ENCODE measurements around the gene MRPL40. TPM values are rescaled to one million over a fixed set of nuclear protein-coding genes. Genes with fewer than 3 reads are reported as not detected.

The MRPL40 gene
- total and polyA plus RNA-seq, 2 of the 13 experiments (the other 11 are each of a cell fraction or from before 2014, with no cell fraction given), result 42.7 to 79.7 TPM

DNA sequence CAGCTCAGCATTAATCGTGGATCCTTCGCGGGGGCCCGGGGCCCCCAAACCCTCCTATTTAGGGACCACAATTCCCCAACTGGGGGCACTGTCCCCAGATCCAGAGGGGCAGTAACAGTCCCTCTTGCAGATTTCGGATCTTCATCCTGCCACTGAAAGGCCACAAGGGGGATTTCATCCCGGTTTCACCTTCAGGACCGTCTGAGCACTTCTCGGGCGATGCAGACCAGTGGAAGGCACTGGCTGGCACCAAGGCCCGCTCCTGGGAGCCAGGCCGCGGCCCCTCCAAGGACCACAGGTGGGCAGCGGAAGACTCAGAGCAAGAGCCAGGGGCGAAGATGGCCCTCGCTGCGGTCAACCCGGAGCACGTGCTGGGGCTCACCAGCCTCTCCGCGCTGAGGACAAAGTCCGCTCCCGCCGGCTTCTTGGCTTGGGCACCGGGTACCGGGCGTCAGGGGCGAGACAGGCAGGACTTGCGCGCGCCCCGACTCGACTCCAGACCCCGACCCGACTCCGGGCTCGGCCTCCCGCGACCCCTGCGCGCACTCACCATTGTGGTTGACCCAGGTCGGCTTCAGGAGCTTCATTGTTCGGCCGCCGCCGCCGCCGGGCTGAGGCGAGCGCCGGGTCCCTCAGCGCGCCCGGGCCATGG is 1.3 kb upstream of the MRPL40 start (continued):
- TF ChIP-seq SP1 (IDR thresholded peaks at IDR 0.05) (no peak), SP1 (CRISPR knock-in tag; IDR thresholded peaks at IDR 0.05) (no peak), MXI1 (IDR thresholded peaks at IDR 0.05; ENCODE audit: borderline replicate concordance, low read depth, low read length) (peak; percentile 70; the same call in 1 of the 3 replicates), AGO2 (optimal IDR thresholded peaks at IDR 0.05; ENCODE audit: low read depth, low read length) (no peak), TOPORS (CRISPR knock-in tag; IDR thresholded peaks at IDR 0.05) (no peak), ZNF296 (CRISPR knock-in tag; conservative IDR thresholded peaks at IDR 0.05) (0 out of 2 replicates have a peak, but pooled peaks have one; percentile 51), ZFP62 (CRISPR knock-in tag; IDR thresholded peaks at IDR 0.05) (no peak), ZNF879 (CRISPR knock-in tag; IDR thresholded peaks at IDR 0.05) (0 out of 2 replicates have a peak, but pooled peaks have one; percentile 24), ZNF468 (CRISPR knock-in tag; IDR thresholded peaks at IDR 0.05) (no peak), U2AF1 (optimal IDR thresholded peaks at IDR 0.05; ENCODE audit: low read depth, low read length) (no peak), RELA (CRISPR knock-in tag; IDR thresholded peaks at IDR 0.05) (no peak), PTBP1 (IDR thresholded peaks at IDR 0.05; ENCODE audit: low read depth, low read length, poor library complexity, severe bottlenecking) (no peak), HNF4A (CRISPR knock-in tag; IDR thresholded peaks at IDR 0.05) (peak; percentile 90), RFX5 (IDR thresholded peaks at IDR 0.05; ENCODE audit: low read depth, low read length) (no peak), ATF1 (CRISPR knock-in tag; IDR thresholded peaks at IDR 0.05) (no peak), HMGA1 (CRISPR knock-in tag; conservative IDR thresholded peaks at IDR 0.05) (no peak)
- TF ChIP-seq, protein P1, sequence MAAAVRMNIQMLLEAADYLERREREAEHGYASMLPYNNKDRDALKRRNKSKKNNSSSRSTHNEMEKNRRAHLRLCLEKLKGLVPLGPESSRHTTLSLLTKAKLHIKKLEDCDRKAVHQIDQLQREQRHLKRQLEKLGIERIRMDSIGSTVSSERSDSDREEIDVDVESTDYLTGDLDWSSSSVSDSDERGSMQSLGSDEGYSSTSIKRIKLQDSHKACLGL (CRISPR knock-in tag; IDR thresholded peaks at IDR 0.05), result peak; percentile 73; the same call in 1 of the 2 replicates
- TF ChIP-seq, protein P2, sequence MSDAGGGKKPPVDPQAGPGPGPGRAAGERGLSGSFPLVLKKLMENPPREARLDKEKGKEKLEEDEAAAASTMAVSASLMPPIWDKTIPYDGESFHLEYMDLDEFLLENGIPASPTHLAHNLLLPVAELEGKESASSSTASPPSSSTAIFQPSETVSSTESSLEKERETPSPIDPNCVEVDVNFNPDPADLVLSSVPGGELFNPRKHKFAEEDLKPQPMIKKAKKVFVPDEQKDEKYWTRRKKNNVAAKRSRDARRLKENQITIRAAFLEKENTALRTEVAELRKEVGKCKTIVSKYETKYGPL (CRISPR knock-in tag; IDR thresholded peaks at IDR 0.05), result no peak
- TF ChIP-seq, protein P3, sequence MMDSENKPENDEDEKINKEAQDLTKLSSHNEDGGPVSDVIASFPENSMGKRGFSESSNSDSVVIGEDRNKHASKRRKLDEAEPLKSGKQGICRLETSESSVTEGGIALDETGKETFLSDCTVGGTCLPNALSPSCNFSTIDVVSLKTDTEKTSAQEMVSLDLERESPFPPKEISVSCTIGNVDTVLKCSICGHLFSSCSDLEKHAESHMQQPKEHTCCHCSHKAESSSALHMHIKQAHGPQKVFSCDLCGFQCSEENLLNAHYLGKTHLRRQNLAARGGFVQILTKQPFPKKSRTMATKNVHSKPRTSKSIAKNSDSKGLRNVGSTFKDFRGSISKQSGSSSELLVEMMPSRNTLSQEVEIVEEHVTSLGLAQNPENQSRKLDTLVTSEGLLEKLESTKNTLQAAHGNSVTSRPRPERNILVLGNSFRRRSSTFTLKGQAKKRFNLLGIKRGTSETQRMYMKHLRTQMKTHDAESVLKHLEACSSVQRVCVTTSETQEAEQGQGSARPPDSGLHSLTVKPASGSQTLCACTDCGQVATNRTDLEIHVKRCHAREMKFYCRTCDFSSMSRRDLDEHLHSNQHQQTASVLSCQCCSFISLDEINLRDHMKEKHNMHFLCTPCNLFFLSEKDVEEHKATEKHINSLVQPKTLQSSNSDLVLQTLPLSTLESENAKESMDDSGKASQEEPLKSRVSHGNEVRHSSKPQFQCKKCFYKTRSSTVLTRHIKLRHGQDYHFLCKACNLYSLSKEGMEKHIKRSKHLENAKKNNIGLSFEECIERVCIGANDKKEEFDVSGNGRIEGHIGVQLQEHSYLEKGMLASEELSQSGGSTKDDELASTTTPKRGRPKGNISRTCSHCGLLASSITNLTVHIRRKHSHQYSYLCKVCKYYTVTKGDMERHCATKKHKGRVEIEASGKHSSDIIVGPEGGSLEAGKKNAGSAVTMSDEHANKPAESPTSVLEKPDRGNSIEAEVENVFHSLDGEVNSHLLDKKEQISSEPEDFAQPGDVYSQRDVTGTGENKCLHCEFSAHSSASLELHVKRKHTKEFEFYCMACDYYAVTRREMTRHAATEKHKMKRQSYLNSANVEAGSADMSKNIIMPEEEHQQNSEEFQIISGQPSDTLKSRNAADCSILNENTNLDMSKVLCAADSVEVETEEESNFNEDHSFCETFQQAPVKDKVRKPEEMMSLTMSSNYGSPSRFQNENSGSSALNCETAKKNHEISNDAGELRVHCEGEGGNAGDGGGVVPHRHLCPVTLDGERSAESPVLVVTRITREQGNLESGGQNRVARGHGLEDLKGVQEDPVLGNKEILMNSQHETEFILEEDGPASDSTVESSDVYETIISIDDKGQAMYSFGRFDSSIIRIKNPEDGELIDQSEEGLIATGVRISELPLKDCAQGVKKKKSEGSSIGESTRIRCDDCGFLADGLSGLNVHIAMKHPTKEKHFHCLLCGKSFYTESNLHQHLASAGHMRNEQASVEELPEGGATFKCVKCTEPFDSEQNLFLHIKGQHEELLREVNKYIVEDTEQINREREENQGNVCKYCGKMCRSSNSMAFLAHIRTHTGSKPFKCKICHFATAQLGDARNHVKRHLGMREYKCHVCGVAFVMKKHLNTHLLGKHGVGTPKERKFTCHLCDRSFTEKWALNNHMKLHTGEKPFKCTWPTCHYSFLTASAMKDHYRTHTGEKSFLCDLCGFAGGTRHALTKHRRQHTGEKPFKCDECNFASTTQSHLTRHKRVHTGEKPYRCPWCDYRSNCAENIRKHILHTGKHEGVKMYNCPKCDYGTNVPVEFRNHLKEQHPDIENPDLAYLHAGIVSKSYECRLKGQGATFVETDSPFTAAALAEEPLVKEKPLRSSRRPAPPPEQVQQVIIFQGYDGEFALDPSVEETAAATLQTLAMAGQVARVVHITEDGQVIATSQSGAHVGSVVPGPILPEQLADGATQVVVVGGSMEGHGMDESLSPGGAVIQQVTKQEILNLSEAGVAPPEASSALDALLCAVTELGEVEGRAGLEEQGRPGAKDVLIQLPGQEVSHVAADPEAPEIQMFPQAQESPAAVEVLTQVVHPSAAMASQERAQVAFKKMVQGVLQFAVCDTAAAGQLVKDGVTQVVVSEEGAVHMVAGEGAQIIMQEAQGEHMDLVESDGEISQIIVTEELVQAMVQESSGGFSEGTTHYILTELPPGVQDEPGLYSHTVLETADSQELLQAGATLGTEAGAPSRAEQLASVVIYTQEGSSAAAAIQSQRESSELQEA (CRISPR knock-in tag; IDR thresholded peaks at IDR 0.05; ENCODE audit: not compliant biosample characterization), result no peak
